Activated naive CD8-positive, alpha-beta T cell treated with anti-CD3 and anti-CD28 coated beads, Interleukin-2, amount 10 ng/mL, durations not matched to agents 7 days and 5 days (primary cell): ENCODE results near the gene CPXM1. TPM values are rescaled to one million over a fixed set of nuclear protein-coding genes. Genes with fewer than 3 reads are reported as not detected.

ENCODE experiments used
- ATAC-seq: fragments of 150-1000 bp; cut with Tn5 transposase; one replicate; pipeline ENCODE4 v1.10.0; 2021; ENCODE audit warnings: low read depth, moderate library complexity
- POLR2A ChIA-PET: fragments of 350-600 bp; sonication (Branson Sonifier 250); formaldehyde crosslinking; loops from one replicate; lab custom pipeline; 2021; ENCODE audit warnings: antibody characterized with exemption; lab: Charles Lee
- DNase-seq: peaks from one replicate; pipeline ENCODE4 v3.0.0; 2021
- H3K27ac Mint-ChIP-seq: one replicate; pipeline ENCODE4 v1.8.0; 2022; ENCODE audit warnings: mild to moderate bottlenecking, mixed read lengths
- H3K27me3 Mint-ChIP-seq: one replicate; pipeline ENCODE4 v1.8.0; 2022; ENCODE audit warnings: mild to moderate bottlenecking, moderate library complexity, mixed read lengths
- H3K36me3 Mint-ChIP-seq: one replicate; pipeline ENCODE4 v1.8.0; 2021; ENCODE audit warnings: mild to moderate bottlenecking, mixed read lengths
- H3K4me1 Mint-ChIP-seq: one replicate; pipeline ENCODE4 v1.8.0; 2021; ENCODE audit warnings: mixed read lengths
- H3K4me3 Mint-ChIP-seq: one replicate; pipeline ENCODE4 v1.8.0; 2022; ENCODE audit warnings: mild to moderate bottlenecking, moderate library complexity, mixed read lengths
- H3K9me3 Mint-ChIP-seq: one replicate; pipeline ENCODE4 v1.8.0; 2021; ENCODE audit warnings: mixed read lengths
- total RNA-seq, 2 experiments: library from RNA; stranded (reverse); gene quantifications; one replicate each; pipeline ENCODE4 v1.2.3, GENCODE V29; 2021

Gene CPXM1
- total RNA-seq, 2 experiments from 2014 or later, result 0.25 to 0.31 TPM

GRCh38 chr20:2751878-2752566 is 48.4 kb downstream of the CPXM1 start:
- peaks cover 54% of the 10 kb centered on the region for H3K27me3 Mint-ChIP-seq

DNA sequence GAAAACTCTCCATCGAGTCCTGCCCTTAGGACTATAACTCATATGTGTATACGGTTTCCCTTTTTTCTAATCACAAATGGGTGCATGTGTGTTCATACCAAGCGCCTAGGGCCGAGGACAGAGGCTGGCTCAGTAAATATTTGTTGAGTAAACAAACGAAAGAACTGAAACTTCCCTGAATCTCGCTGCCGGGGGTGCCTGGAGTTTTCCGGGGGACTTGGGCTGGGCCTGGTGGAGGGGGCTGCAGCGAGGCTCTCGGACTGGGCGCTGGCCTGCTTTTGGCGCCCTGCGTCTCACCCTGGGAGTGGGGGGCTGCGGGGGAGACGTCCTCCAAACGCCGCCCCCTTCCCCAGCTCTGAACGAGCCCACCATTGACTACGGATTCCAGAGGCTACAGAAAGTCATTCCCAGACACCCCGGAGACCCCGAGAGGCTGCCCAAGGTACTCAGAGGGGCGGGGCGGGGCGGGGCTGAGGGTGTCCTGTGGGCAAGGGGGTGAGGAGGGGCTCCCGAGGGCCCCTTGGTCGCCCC is 49.0 kb downstream of the CPXM1 start:
- no peak for ATAC-seq
- no peaks in the 10 kb centered on the region for H3K36me3 Mint-ChIP-seq
- no peak overlapping the region for H3K27ac Mint-ChIP-seq
- DNase-seq, result no peak
- H3K4me3 Mint-ChIP-seq, result peak overlapping the region; percentile 65
- POLR2A ChIA-PET, result interaction anchor here (1.3 to 1.6 kb wide), 2 partner anchors 10 to 63 kb away, joined by 3 to 6 read pairs; no protein-coding TSS in a partner anchor
- H3K9me3 Mint-ChIP-seq, result no peaks in the 10 kb centered on the region
- H3K4me1 Mint-ChIP-seq, result peaks cover 15% of the 10 kb centered on the region
- peaks cover 54% of the 10 kb centered on the region for H3K27me3 Mint-ChIP-seq

More at GRCh38 chr20:2751878-2752566, 48.4 kb downstream of the CPXM1 start:
- Mint-ChIP-seq H3K36me3 (no peaks in the 10 kb centered on the region), H3K27ac (no peak overlapping the region), H3K4me3 (no peak overlapping the region), H3K9me3 (no peaks in the 10 kb centered on the region), H3K4me1 (peaks cover 15% of the 10 kb centered on the region)
- POLR2A ChIA-PET, result interaction anchor here (1.2 to 1.6 kb wide), 2 partner anchors 63 to 89 kb away, joined by 4 to 6 read pairs; partner anchors contain the start of genes PCED1A and VPS16
- peak; percentile 62 for ATAC-seq
- peak; percentile 74 for DNase-seq

DNA sequence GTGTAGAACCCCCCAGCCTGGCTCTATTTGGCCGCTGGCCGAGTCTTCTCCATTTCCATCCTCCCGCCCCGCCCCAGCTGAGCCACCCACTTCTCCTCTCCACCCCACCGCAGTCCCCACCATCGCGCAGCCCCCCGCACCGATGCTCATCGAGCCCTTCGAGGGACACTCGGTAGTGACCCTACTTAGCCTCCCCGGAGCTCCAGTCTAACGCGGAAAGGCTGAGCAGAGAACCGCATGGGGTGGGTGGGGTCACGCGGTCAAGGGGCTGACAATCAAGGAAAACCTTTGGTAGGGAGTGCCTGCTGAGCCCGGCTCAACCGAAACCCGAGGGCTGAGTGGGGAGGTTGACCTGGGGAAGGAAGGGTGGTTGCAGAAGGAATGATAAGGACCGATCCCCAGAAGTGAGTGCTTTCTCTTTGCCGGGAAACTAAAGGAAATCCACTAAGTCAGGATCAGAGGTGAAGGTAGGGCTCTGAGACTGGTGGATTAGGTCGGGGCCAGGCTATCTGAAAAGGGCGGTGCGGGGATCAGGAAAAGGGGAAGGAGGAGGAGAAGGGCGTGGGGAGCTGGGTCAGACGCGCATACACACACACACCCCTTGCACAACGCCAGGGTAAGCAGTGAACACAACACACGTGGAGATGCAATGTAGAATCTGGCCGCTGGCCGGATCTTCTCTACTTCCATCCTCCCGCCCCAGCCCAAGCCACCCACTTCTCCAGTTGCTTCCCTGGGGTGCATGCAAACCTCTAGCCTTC is 49.8 kb downstream of the CPXM1 start:
- H3K9me3 Mint-ChIP-seq, result no peaks in the 10 kb centered on the region
- no peak for ATAC-seq
- POLR2A ChIA-PET, result interaction anchor here (1.0 to 1.3 kb wide), 2 partner anchors 9 to 62 kb away, joined by 3 read pairs; no protein-coding TSS in a partner anchor
- no peaks in the 10 kb centered on the region for H3K36me3 Mint-ChIP-seq
- peaks cover 15% of the 10 kb centered on the region for H3K4me1 Mint-ChIP-seq
- no peak overlapping the region for H3K27ac Mint-ChIP-seq
- peak overlapping the region; percentile 65 for H3K4me3 Mint-ChIP-seq
- H3K27me3 Mint-ChIP-seq, result peaks cover 50% of the 10 kb centered on the region
- DNase-seq, result no peak

GRCh38 chr20:2749951-2750490 is 50.4 kb downstream of the CPXM1 start:
- H3K4me3 Mint-ChIP-seq, result no peak overlapping the region
- DNase-seq (no peak), ATAC-seq (no peak)
- H3K4me1 Mint-ChIP-seq, result peaks cover 16% of the 10 kb centered on the region
- H3K27ac Mint-ChIP-seq, result no peak overlapping the region
- no peaks in the 10 kb centered on the region for H3K9me3 Mint-ChIP-seq
- peaks cover 48% of the 10 kb centered on the region for H3K27me3 Mint-ChIP-seq
- H3K36me3 Mint-ChIP-seq, result no peaks in the 10 kb centered on the region
- POLR2A ChIA-PET, result interaction anchor here (1.0 to 1.3 kb wide), 2 partner anchors 9 to 62 kb away, joined by 3 read pairs; no protein-coding TSS in a partner anchor

GRCh38 chr20:2749343-2749950 is 51.0 kb downstream of the CPXM1 start:
- H3K36me3 Mint-ChIP-seq, result no peaks in the 10 kb centered on the region
- DNase-seq (no peak), ATAC-seq (no peak)
- peaks cover 16% of the 10 kb centered on the region for H3K4me1 Mint-ChIP-seq
- no peak overlapping the region for H3K27ac Mint-ChIP-seq
- POLR2A ChIA-PET, result no interaction called here
- H3K4me3 Mint-ChIP-seq, result no peak overlapping the region
- no peaks in the 10 kb centered on the region for H3K9me3 Mint-ChIP-seq
- peaks cover 46% of the 10 kb centered on the region for H3K27me3 Mint-ChIP-seq

- Mint-ChIP-seq H3K4me1 (peaks cover 16% of the 10 kb centered on the region), H3K27ac (no peak overlapping the region), H3K27me3 (peaks cover 39% of the 10 kb centered on the region), H3K9me3 (no peaks in the 10 kb centered on the region), H3K4me3 (no peak overlapping the region), H3K36me3 (no peaks in the 10 kb centered on the region)
- DNase-seq, result no peak
- no peak for ATAC-seq
- POLR2A ChIA-PET, result no interaction called here
Measured at GRCh38 chr20:2748551-2749342, 51.7 kb downstream of the CPXM1 start.

GRCh38 chr20:2747676-2748235 is 52.7 kb downstream of the CPXM1 start:
- Mint-ChIP-seq H3K27ac (no peak overlapping the region), H3K36me3 (no peaks in the 10 kb centered on the region), H3K4me3 (no peak overlapping the region), H3K27me3 (peaks cover 30% of the 10 kb centered on the region), H3K4me1 (peaks cover 16% of the 10 kb centered on the region), H3K9me3 (no peaks in the 10 kb centered on the region)
- ATAC-seq (no peak), DNase-seq (no peak)
- POLR2A ChIA-PET, result no interaction called here

DNA sequence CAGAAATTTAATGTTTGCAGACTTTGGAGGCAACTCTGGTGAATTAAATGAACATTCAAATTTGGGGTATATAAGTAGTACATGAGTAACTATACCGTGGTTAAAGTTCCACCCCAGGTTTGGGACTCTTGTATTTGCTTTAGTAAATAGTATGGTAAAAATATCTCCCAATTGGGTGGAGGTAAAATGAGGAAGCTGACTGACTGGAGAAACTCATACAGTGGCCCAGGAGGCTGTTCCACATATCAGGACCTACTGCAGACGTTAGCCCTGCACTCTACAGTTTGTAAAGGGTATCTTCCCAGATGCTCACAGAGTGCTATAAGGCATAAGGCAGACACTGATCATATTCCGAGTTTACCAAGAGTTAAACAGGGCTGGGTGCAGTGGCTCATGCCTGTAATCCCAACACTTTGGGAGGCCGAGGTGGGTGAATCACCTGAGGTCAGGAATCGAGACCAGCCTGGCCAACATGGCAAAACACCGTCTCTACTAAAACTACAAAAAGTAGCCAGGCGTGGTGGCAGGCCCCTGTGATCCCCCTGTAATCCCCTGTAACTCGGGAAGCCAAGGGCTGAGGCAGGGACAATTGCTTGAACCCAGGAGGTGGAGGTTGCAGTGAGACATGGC is 53.7 kb downstream of the CPXM1 start:
- H3K27me3 Mint-ChIP-seq, result peaks cover 27% of the 10 kb centered on the region
- DNase-seq (no peak), ATAC-seq (no peak)
- H3K27ac Mint-ChIP-seq, result no peak overlapping the region
- H3K36me3 Mint-ChIP-seq, result no peaks in the 10 kb centered on the region
- POLR2A ChIA-PET, result no interaction called here
- no peaks in the 10 kb centered on the region for H3K9me3 Mint-ChIP-seq
- no peak overlapping the region for H3K4me3 Mint-ChIP-seq
- peaks cover 22% of the 10 kb centered on the region for H3K4me1 Mint-ChIP-seq

DNA sequence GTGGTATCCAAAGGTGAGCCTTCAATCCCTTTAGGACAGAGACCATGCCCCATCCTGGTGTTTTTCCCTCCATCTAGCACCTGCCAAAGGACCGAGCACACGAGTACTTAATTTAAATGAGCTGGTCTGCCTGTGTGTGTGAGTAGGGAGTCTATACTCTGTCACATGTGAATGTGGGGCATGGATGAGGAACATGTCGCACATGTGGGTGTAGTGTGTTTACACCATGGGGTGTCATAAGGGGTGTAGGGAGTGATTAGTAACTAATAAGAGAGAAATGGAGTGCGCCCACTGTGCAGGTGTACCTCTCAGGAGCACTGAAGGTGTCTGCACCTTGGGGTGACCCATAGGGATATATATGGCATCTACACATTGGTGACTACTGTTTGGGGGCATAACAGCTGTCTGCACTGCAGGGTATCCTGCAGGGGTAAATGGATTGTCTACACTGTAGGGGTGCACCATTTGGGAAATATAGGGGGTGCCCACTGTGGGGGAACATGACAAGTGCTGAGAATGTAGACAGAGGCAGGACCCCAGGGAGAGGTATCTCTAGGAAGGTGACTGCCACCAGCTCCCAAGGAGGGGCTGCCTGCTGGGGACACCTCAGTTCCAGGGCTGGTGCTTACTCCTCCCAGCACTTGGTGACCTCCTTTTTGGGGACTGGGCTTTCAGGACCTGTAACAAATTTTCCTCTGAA is 54.3 kb downstream of the CPXM1 start:
- Mint-ChIP-seq H3K36me3 (no peaks in the 10 kb centered on the region), H3K27me3 (peaks cover 22% of the 10 kb centered on the region), H3K9me3 (no peaks in the 10 kb centered on the region), H3K4me1 (peaks cover 28% of the 10 kb centered on the region), H3K27ac (no peak overlapping the region), H3K4me3 (no peak overlapping the region)
- POLR2A ChIA-PET, result no interaction called here
- ATAC-seq, result no peak
- no peak for DNase-seq

- Mint-ChIP-seq H3K4me3 (no peak overlapping the region), H3K4me1 (peaks cover 29% of the 10 kb centered on the region), H3K27ac (no peak overlapping the region), H3K27me3 (peaks cover 14% of the 10 kb centered on the region), H3K36me3 (no peaks in the 10 kb centered on the region), H3K9me3 (no peaks in the 10 kb centered on the region)
- ATAC-seq (no peak), DNase-seq (no peak)
- POLR2A ChIA-PET, result no interaction called here
Measured at GRCh38 chr20:2745060-2745910, 55.1 kb downstream of the CPXM1 start.
